ENCODE results near the gene HOXC13.

The HOXC13 gene

DNA sequence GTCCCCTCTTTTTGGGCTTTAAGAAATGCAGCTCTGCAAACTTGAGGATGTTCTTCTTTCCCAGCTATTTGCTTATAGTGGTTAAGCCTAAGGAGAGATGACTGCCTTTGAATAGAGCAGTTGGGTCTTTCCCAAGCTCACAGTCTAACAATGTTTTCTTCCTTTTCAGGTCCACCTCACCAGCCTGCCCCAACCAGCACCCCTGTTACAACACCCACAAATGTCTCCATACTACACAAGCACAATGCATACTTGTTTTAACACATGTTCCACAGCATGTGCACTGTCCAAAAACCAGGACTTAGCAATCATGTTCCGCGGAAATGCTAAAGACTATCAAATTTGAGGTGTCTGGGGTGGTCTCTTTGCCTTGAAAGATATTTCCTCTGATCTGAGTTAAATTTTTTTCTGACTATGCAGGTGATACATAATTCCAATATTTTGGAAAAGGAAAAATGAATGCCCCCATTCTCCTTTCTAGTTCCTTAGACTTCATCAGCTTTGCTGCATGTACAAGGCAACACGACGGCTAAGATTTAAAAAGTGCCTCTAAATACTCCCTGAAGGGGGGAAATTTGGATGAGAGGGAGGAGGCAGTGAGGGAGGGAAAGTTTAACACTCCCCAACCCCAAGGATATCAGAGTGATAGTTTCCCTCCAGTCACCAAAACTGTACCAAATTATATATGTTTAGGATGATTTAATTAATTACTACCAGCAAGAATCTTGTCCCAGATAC is 6.6 kb upstream of the HOXC13 start:
- H3K4me3 ChIP-seq (replicated peaks; ENCODE audit: low read depth, low read length), result no peak overlapping the region
- no peak for DNase-seq (ENCODE audit: extremely low read depth, low read depth)
- TF ChIP-seq, protein P1, sequence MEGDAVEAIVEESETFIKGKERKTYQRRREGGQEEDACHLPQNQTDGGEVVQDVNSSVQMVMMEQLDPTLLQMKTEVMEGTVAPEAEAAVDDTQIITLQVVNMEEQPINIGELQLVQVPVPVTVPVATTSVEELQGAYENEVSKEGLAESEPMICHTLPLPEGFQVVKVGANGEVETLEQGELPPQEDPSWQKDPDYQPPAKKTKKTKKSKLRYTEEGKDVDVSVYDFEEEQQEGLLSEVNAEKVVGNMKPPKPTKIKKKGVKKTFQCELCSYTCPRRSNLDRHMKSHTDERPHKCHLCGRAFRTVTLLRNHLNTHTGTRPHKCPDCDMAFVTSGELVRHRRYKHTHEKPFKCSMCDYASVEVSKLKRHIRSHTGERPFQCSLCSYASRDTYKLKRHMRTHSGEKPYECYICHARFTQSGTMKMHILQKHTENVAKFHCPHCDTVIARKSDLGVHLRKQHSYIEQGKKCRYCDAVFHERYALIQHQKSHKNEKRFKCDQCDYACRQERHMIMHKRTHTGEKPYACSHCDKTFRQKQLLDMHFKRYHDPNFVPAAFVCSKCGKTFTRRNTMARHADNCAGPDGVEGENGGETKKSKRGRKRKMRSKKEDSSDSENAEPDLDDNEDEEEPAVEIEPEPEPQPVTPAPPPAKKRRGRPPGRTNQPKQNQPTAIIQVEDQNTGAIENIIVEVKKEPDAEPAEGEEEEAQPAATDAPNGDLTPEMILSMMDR (IDR thresholded peaks at IDR 0.05; ENCODE audit: low read depth, low read length, missing control alignments), result no peak

DNA sequence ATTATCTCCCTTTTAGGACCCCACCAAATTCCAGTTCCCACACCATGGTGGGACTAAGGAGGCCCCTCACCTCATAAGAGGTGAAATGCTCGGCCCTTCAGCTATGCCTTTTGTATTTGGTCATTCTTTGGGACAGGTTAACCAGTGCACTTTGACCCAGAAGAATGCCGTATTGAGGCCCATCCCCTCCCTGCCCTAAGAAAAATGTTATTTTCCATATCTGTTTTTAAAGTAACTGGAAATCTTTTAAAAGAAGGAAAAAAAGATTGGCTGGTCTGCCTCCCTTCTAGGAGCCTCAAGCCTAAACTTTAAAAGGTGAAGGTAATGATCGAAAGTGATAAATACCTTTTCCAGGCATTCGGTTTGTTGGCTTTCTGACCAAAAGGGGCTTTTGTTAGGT is 5.7 kb upstream of the HOXC13 start:
- H3K4me3 ChIP-seq (replicated peaks; ENCODE audit: low read depth, low read length), result no peak overlapping the region
- no peak for DNase-seq (ENCODE audit: extremely low read depth, low read depth)
- TF ChIP-seq, protein P1 (IDR thresholded peaks at IDR 0.05; ENCODE audit: low read depth, low read length, missing control alignments), result no peak

DNA sequence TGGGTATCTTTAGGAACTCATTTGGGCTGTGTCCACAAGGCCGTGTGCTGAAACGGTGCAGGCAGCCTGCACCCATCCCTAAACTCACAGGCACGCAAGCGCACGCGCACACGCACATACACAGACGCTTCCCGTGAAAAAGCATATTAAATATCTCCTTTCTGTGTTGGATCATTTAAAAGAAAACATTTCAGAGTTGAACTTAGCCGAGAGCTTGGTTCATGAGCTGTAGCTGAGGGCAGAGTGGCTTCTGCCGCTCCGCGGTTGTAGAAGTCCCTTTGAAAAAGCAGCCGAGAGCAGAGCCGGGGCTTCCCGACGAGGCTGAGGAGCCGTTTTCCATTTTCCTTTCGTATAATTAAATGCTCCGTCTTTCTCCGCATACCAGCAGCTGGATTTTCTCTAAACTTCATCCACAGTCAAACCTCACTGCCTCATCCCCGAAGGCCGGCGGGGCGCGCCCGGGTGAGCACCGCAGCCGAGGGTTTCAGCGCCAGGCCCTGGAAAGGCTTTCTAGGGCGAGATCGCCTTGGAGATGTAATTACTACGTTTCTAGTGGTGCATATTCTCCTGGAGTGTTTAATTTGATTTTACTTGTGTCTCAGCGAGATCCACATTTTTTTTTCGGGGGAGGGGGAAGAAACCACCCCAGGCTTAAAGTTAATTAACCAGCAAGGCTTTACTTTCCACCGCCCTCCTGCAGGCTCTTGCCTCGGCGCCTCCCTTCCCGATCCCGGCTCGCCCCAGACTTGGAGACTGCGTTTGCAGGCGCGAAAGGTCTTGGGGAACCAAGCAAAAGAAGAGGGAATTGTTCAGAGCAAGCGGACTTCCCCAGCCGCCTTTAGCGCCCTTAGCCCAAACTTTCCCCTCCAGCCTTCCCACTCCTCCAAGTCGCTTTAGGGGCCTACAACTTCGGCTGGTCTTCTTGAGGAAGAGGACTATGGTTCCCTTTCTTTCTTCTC is 3.0 kb upstream of the HOXC13 start:
- H3K4me3 ChIP-seq (replicated peaks; ENCODE audit: low read depth, low read length), result no peak overlapping the region
- no peak for DNase-seq (ENCODE audit: extremely low read depth, low read depth)
- TF ChIP-seq, protein P1 (IDR thresholded peaks at IDR 0.05; ENCODE audit: low read depth, low read length, missing control alignments), result no peak

DNA sequence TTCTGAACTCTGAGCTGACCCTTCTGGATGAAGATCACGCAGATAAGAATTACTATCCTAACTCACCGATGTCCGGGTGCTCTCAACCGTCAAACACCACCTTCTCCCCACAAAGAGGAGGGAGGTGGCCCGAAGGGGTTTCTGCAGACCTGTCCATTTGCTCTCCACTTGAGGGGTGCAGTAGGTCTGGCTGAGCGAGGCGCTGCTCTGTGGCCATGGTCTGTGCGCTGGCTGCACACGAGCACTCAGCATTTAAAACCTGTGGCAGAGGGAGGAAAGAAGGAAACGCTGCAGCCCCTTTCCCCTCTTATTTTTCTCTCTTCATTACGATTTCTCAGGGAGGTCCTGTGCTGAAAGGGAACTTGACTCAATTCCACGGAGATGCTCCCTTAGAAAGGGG is 1.5 kb upstream of the HOXC13 start:
- no peak for DNase-seq (ENCODE audit: extremely low read depth, low read depth)
- H3K4me3 ChIP-seq (replicated peaks; ENCODE audit: low read depth, low read length), result no peak overlapping the region
- TF ChIP-seq, protein P1 (IDR thresholded peaks at IDR 0.05; ENCODE audit: low read depth, low read length, missing control alignments), result no peak

DNA sequence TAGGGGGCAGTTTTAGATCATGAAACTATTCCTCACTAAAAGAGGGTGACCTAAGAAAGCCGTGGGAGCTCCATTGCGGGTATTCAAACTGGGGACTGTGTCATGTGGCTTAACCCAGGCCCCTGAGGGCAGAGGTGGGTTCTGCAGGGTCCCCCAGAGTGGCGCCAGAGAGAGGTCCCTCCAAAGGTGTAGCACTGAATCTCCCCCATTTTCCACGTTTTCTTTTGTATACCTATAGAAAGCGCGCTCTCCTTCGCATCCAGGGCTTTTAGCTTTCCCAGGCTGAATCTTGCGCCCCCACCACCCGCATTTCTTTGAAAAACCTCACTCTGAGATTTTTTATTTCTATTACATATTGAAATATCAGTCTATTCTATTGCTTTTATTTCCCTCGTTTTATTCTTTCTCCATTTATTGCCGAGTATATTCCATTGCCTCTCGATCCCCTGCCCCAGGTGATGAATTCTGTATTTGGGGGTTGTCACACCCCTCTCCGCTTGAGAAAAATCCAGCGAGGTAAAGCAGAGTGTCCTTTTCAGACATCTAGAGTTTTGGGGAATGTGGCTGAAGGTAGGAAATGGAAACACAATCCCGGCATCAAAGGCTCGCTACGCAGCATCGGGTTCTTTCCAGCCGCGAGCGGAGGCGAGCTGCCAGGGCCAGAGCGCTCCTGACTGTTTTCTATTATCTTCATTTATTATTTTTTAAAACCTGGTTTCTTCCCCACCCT is 870 bp upstream of the HOXC13 start:
- no peak overlapping the region for H3K4me3 ChIP-seq (replicated peaks; ENCODE audit: low read depth, low read length)
- no peak for DNase-seq (ENCODE audit: extremely low read depth, low read depth)
- TF ChIP-seq, protein P1 (IDR thresholded peaks at IDR 0.05; ENCODE audit: low read depth, low read length, missing control alignments), result no peak
